Lung (tissue), 12 donors: ENCODE measurements around the gene AIMP2. TPM values are rescaled to one million over a fixed set of nuclear protein-coding genes. Genes with fewer than 3 reads are reported as not detected.

Experiments used
- ATAC-seq: fragments of 200-7000 bp; cut with Tn5 transposase; one replicate; pipeline ENCODE4 v1.9.1; 2020; ENCODE audit warnings: moderate number of reproducible peaks; ENCODE audit not compliant: insufficient read depth, low FRiP score
- DNase-seq, 3 donors: peaks; one replicate each; pipeline ENCODE4 v3.0.0-alpha.2; 2013 to 2017
- H3K27ac ChIP-seq, 2 donors: one replicate each; pipeline ENCODE4 v1.5.1; 2013; ENCODE audit warnings: mild to moderate bottlenecking in 2 of 2, moderate library complexity in 2 of 2, control low read depth in 1 of 2, inconsistent platforms in 1 of 2, low read depth in 1 of 2, low read length in 1 of 2
- H3K27me3 ChIP-seq, 3 donors: one replicate each; pipeline ENCODE4 v1.5.1; 2013; ENCODE audit warnings: low read length in 2 of 3; ENCODE audit not compliant: control insufficient read depth in 3 of 3, insufficient read depth in 3 of 3
- H3K36me3 ChIP-seq, 4 donors: one replicate each; pipeline ENCODE4 v1.5.1; 2013; ENCODE audit warnings: low read length in 4 of 4, mild to moderate bottlenecking in 1 of 4, moderate library complexity in 1 of 4; ENCODE audit not compliant: control insufficient read depth in 4 of 4, insufficient read depth in 4 of 4
- H3K4me1 ChIP-seq, 5 donors: one replicate each; pipeline ENCODE4 v1.5.1; 2013; ENCODE audit warnings: low read length in 5 of 5, mild to moderate bottlenecking in 2 of 5, moderate library complexity in 1 of 5; ENCODE audit not compliant: control insufficient read depth in 5 of 5, insufficient read depth in 5 of 5
- H3K4me3 ChIP-seq: one replicate; pipeline ENCODE4 v1.5.1; 2013; ENCODE audit warnings: mild to moderate bottlenecking, control low read depth, moderate library complexity
- H3K9ac ChIP-seq, 2 donors: one replicate each; pipeline ENCODE4 v1.5.1; 2013; ENCODE audit warnings: low read length in 2 of 2, control low read depth in 1 of 2; ENCODE audit not compliant: insufficient read depth in 1 of 2
- H3K9me3 ChIP-seq, 4 donors: one replicate each; pipeline ENCODE4 v1.5.1; 2013; ENCODE audit warnings: low read length in 3 of 4, mild to moderate bottlenecking in 1 of 4, moderate library complexity in 1 of 4; ENCODE audit not compliant: control insufficient read depth in 4 of 4, insufficient read depth in 3 of 4
- WGBS, 2 donors: extraction: QIAGEN DNeasy Blood & Tissue Kit; methylation state at CpG; one replicate each; pipeline ENCODE4 v1.1.7; 2013; 5-methylcytosine and 5-hydroxymethylcytosine counted together
- polyA plus RNA-seq, 2 donors: library from polyadenylated mRNA; stranded (reverse); fragments of 200-250 nt; gene quantifications; one replicate each; pipeline ENCODE4 v1.2.1, GENCODE V29; 2013
- total RNA-seq, 2 donors: library from RNA; depleted of rRNA in 1 of 2; stranded (reverse); fragments of >200 nt in 1 of 2; gene quantifications; one replicate each; pipeline ENCODE4 v1.2.1, GENCODE V29; 2014 to 2021
- TF ChIP-seq, protein P1 (sequence below): IDR thresholded peaks from 2 replicates; pipeline ENCODE4 v1.5.1; 2012; ENCODE audit warnings: mild to moderate bottlenecking; ENCODE audit errors: control extremely low read depth, extremely low read depth
- donor health status: control.
- donor health status: control.
- donor health status: Bipolar disorder and iron deficiency.
- donor health status: healthy.
- donor health status: DM: yes; HTN: yes; CAD: no.

AIMP2 gene
- total and polyA plus RNA-seq, 4 donors = 18.0 to 44.2 (median 29.8) TPM

DNA sequence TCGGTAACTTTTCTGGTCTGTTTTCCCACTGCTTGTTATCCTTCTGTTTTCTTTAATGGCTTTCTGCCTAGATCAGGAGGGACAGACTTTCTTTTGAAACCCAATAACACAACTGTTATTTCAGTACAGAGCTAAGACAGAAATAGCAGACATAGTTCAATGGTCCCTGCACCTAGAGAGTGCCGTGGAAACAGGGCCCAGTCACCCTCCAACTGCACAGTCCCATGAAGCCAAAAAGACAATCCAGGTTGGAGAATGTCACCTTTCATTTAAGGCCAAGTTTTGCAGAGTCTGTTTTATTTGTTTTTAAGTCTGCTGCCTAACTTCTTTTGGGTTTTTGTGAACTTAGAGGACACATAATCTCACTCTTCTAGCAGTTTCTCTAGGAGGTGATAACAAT, 2.5 kb downstream of the AIMP2 start:
- H3K9me3 ChIP-seq = no peaks in the 10 kb centered on the region
- no peaks in the 10 kb centered on the region for H3K27me3 ChIP-seq
- ATAC-seq = no peak
- TF ChIP-seq, protein P1, sequence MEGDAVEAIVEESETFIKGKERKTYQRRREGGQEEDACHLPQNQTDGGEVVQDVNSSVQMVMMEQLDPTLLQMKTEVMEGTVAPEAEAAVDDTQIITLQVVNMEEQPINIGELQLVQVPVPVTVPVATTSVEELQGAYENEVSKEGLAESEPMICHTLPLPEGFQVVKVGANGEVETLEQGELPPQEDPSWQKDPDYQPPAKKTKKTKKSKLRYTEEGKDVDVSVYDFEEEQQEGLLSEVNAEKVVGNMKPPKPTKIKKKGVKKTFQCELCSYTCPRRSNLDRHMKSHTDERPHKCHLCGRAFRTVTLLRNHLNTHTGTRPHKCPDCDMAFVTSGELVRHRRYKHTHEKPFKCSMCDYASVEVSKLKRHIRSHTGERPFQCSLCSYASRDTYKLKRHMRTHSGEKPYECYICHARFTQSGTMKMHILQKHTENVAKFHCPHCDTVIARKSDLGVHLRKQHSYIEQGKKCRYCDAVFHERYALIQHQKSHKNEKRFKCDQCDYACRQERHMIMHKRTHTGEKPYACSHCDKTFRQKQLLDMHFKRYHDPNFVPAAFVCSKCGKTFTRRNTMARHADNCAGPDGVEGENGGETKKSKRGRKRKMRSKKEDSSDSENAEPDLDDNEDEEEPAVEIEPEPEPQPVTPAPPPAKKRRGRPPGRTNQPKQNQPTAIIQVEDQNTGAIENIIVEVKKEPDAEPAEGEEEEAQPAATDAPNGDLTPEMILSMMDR = no peak
- H3K4me1 ChIP-seq = peaks cover 0 to 16% (median 6%) of the 10 kb centered on the region in 5 donors
- peaks cover 0 to 10% (median 5%) of the 10 kb centered on the region in 4 donors for H3K36me3 ChIP-seq
- H3K27ac ChIP-seq = no peak overlapping the region
- H3K4me3 ChIP-seq = no peak overlapping the region
- H3K9ac ChIP-seq = no peak overlapping the region
- 88 to 91% methylated on average over 2 of the region's 2 CpGs for WGBS, 2 donors
- DNase-seq = no peak

DNA sequence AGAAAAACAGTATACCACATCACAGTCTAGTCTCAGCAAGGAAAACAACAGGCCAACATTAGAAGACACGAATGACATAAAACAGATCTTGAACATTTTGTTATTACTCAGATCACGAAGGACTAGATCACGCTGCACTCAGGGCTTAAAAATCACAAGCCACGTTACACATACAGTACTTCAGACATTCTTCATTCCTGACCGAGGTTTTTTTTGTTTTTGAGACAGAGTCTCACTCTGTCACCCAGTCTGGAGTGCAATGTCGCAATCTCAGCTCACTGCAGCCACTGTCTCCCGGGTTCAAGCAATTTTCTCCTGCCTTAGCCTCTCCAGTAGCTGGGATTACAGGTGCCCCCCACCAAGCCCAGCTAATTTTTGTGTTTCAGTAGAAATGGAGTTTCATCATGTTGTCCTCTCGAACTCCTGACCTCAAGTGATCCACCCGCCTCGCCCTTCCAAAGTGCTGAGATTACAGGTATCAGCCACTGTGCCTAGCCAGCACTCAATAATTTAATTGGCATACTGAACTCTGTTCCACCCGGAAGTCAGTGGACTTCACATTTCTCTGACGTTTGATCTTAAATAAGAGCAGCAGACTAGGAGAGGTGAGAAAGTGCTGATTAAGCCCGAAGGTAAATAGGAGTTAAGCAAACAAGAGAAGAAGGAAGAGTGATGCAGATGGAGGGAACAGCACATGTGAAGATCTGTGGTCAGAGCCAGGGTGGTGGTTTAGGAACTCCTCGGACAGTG, 3.5 kb downstream of the AIMP2 start:
- Histone ChIP-seq H3K36me3 (peaks cover 2 to 16% (median 7%) of the 10 kb centered on the region in 4 donors), H3K9ac (no peak overlapping the region), H3K4me3 (no peak overlapping the region), H3K27ac (peak overlapping the region in 1 of 2 donors; percentile 64), H3K27me3 (no peaks in the 10 kb centered on the region), H3K4me1 (peaks cover 0 to 16% (median 6%) of the 10 kb centered on the region in 5 donors), H3K9me3 (no peaks in the 10 kb centered on the region)
- 56 to 73% methylated on average over 14 of the region's 14 CpGs for whole genome bisulfite sequencing, 2 donors
- TF ChIP-seq, protein P1 = no peak
- ATAC-seq (peak; percentile 19), DNase-seq (no peak)

DNA sequence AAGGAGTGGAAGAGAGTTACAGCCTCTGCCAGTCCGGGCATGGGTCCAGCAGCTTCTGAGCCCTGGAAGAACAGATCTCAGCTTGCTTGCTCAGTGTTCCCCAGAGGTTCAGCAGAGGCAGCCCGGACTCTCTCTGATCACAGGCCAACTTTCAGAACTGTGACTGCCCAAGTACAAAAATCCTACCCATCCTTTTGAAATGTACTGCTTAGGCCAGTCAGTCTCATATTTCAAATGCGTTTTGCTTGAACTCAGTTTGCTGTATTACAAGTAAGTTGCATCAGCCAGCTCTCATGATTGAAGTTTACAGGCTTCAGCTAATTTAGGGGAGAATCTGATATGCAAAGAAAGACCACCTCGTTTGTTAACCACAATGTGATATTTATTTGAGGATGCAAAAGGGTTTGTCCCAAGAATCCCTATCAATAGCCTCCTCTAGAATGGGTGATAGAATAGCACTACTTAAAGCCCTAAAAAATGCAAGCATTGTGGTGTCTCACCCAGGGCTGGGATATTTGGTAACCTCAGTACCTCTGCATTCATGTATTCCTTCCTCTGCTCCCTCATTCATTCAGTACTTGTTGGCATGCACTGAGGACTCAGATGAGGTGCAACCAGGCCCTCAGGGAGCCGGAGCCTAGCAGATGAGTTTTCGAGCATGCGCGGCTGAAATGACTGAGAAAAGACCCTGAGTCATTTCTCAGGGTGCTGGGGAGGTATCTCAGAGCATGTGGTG, 7.0 kb downstream of the AIMP2 start:
- H3K27ac ChIP-seq = no peak overlapping the region
- DNase-seq (peak; percentile 31 to 72 (median 39)), ATAC-seq (peak; percentile 5)
- H3K4me1 ChIP-seq = peaks cover 0 to 6% (median 3%) of the 10 kb centered on the region in 5 donors
- H3K36me3 ChIP-seq = peaks cover 14 to 21% (median 18%) of the 10 kb centered on the region in 4 donors
- H3K27me3 ChIP-seq = no peaks in the 10 kb centered on the region
- 76 to 92% methylated on average over 8 of the region's 8 CpGs for WGBS, 2 donors
- no peak overlapping the region for H3K4me3 ChIP-seq
- H3K9me3 ChIP-seq = no peaks in the 10 kb centered on the region
- TF ChIP-seq, protein P1 = no peak
- no peak overlapping the region for H3K9ac ChIP-seq
